HG02884 (cell line): Measurements from ENCODE around the gene LGI1.

Experiments used
- ATAC-seq: cut with Tn5 transposase; IDR thresholded peaks from one replicate; pipeline ENCODE4 v1.9.1; 2021; ENCODE audit warnings: mild to moderate bottlenecking, moderate library complexity; ENCODE audit not compliant: unreplicated experiment

LGI1 gene

GRCh38 chr10:93844979-93845626, 87.4 kb downstream of the LGI1 start:
- ATAC-seq, result no peak
